ENCODE measurements around the gene FBXO30. TPM values are rescaled to one million over a fixed set of nuclear protein-coding genes. Genes with fewer than 3 reads are reported as not detected.

The FBXO30 gene
- total and polyA plus RNA-seq, 9 of the 15 experiments (the other 6 are each of a cell fraction or from before 2014, with no cell fraction given): 3.6 to 12.8 (median 7.1) TPM

DNA sequence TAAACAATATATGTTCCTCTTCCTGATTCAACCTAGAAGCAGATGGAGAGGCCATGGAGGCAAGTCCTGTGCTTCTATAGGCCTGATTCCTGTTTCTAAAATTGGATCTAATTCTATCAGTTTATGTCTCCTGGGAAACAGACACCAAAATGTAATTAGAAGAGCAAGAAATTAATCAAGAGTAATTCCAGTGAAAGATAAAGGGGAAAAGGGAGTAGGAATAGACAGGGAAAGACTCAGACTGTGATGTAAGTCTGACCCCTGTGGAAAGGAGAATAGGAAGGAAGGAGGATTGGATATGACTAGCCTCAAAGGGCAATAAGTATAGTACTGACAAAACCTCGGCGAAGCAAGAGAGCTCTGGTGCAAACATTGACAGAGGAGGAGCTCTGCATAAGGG lies 33.9 kb upstream of the FBXO30 start:
- H3K4me3 ChIP-seq: no peak overlapping the region
- no peaks in the 10 kb centered on the region for H3K4me1 ChIP-seq (replicated peaks in 1 of 2; ENCODE audit: control insufficient read depth in 2 of 2, insufficient read depth in 2 of 2, low read length in 2 of 2)
- BruUV-seq (replicated peaks): no TSS peak
- H3K9me1 ChIP-seq (ENCODE audit: control insufficient read depth, insufficient read depth, low read length): no peaks in the 10 kb centered on the region
- H3K9ac ChIP-seq (ENCODE audit: insufficient read depth in 1 of 2, low read depth in 2 of 2, low read length in 2 of 2): no peak overlapping the region
- ATAC-seq (no peak), DNase-seq (ENCODE audit: extremely low read depth in 1 of 4, low spot score in 3 of 4) (no peak), FAIRE-seq (no peak)
- H3K79me2 ChIP-seq (ENCODE audit: control insufficient read depth, insufficient read depth, low read length): no peaks in the 10 kb centered on the region
- H2AFZ ChIP-seq (ENCODE audit: low read depth, low read length): no peak overlapping the region
- no peaks in the 10 kb centered on the region for H3K27me3 ChIP-seq (ENCODE audit: control insufficient read depth in 2 of 2, insufficient read depth in 2 of 2, low read length in 2 of 2)
- CTCF ChIA-PET (ENCODE audit: low intra/inter-chr PET ratio): no interaction called here
- H3K36me3 ChIP-seq (ENCODE audit: control insufficient read depth, insufficient read depth, low read length): no peaks in the 10 kb centered on the region
- POLR2A ChIA-PET: no interaction called here
- in situ Hi-C loops (cut with MboI): no loop called here
- intact Hi-C loops (cut with micrococcal nuclease): no loop called here
- H3K9me3 ChIP-seq (replicated peaks; ENCODE audit: control insufficient read depth, insufficient read depth, low read depth, low read length): no peaks in the 10 kb centered on the region
- 27% methylated on average over 2 of the region's 2 CpGs for WGBS (ENCODE audit: insufficient coverage, low coverage, missing lambda C conversion rate)
- no peaks in the 10 kb centered on the region for H4K20me1 ChIP-seq (replicated peaks; ENCODE audit: control insufficient read depth, insufficient read depth, low read length)
- H3K4me2 ChIP-seq (ENCODE audit: insufficient read depth, low read length): no peak overlapping the region
- no peak overlapping the region for H3K27ac ChIP-seq (ENCODE audit: extremely low read depth, low read depth, low read length)
- TF ChIP-seq MCM7 (IDR thresholded peaks at IDR 0.05) (no peak), SRSF7 (optimal IDR thresholded peaks at IDR 0.05; ENCODE audit: low read depth, low read length) (no peak), RBM14 (IDR thresholded peaks at IDR 0.05; ENCODE audit: borderline replicate concordance, insufficient read depth, low read depth, low read length) (no peak), TSC22D4 (tag; IDR thresholded peaks at IDR 0.05) (no peak), ETV6 (IDR thresholded peaks at IDR 0.05; ENCODE audit: borderline replicate concordance in 1 of 2, low read depth in 2 of 2, low read length in 1 of 2) (no peak), ETV6 (CRISPR knock-in tag; IDR thresholded peaks at IDR 0.05; ENCODE audit: borderline replicate concordance) (no peak), MAFG (tag; conservative IDR thresholded peaks at IDR 0.05) (no peak), SREBF1 (IDR thresholded peaks at IDR 0.05; ENCODE audit: borderline replicate concordance, low read depth, low read length) (no peak), ZNF124 (CRISPR knock-in tag; IDR thresholded peaks at IDR 0.05) (no peak)
- TF ChIP-seq, protein P1, sequence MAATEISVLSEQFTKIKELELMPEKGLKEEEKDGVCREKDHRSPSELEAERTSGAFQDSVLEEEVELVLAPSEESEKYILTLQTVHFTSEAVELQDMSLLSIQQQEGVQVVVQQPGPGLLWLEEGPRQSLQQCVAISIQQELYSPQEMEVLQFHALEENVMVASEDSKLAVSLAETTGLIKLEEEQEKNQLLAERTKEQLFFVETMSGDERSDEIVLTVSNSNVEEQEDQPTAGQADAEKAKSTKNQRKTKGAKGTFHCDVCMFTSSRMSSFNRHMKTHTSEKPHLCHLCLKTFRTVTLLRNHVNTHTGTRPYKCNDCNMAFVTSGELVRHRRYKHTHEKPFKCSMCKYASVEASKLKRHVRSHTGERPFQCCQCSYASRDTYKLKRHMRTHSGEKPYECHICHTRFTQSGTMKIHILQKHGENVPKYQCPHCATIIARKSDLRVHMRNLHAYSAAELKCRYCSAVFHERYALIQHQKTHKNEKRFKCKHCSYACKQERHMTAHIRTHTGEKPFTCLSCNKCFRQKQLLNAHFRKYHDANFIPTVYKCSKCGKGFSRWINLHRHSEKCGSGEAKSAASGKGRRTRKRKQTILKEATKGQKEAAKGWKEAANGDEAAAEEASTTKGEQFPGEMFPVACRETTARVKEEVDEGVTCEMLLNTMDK (IDR thresholded peaks at IDR 0.05; ENCODE audit: borderline replicate concordance, insufficient read depth, low read depth, low read length, poor library complexity, severe bottlenecking): no peak

Data from K562 (cell line).